Embryonic facial prominence (tissue), 1 donor: ENCODE data around the gene SOX8.
"Not testable (repeated sequence)": the region's sequence is repeated elsewhere in the genome, so short reads cannot be mapped to it uniquely, and the experiment has no call there.

Source experiments
- DNase-seq: peaks from one replicate; pipeline ENCODE4 v3.0.0-alpha.2; 2016; ENCODE audit errors: extremely low spot score

SOX8 gene

GRCh38 chr16:1007284-1007850, 25.8 kb downstream of the SOX8 start:
- DNase-seq: no peak

DNA sequence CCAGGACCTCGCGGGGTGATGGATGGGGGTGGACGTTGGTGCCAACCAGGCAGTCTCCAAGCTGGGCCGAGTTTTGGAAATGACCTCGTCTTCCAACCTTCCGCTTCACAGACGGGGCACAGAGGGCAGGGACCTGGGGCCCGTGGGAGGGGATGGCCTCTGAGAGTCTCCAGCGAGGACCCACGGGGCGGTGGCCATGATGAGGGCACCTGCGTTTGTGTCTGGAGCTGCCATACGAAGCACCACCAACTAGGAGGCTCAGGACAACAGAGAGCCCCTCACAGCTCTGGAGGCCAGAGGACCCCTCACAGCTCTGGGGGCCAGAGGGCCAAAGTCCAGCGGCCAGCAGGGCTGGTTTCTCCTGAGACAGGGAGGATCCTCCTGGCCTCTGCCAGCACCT, 26.5 kb downstream of the SOX8 start:
- DNase-seq: no peak

GRCh38 chr16:1009358-1010150, 28.0 kb downstream of the SOX8 start:
- no peak for DNase-seq

- no peak for DNase-seq
Observed at GRCh38 chr16:1010251-1010650, 28.7 kb downstream of the SOX8 start.

- no peak for DNase-seq
Observed at GRCh38 chr16:1010815-1011214, 29.2 kb downstream of the SOX8 start.

- DNase-seq: no peak
Observed at GRCh38 chr16:1011316-1012082, 29.9 kb downstream of the SOX8 start.

DNA sequence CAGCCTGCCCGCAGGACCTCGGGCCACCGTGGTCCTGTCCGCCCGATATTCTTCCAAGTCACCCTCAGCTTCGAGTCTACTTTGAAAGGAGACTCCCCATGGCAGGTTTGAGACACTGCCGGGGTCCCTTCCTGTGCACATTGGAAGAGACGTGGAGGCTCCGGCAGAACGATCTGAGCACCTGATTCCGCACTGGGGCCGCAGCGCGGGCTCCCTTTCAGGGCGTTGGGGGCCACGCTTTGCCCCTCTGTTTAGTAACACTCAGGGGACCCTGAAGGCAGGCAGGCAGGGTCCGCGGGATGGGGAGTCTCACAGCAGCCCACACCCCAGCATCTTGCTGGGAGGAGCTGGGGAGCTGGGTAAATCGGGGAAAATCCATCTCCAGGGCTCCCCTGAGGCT, 30.6 kb downstream of the SOX8 start:
- DNase-seq: no peak

DNA sequence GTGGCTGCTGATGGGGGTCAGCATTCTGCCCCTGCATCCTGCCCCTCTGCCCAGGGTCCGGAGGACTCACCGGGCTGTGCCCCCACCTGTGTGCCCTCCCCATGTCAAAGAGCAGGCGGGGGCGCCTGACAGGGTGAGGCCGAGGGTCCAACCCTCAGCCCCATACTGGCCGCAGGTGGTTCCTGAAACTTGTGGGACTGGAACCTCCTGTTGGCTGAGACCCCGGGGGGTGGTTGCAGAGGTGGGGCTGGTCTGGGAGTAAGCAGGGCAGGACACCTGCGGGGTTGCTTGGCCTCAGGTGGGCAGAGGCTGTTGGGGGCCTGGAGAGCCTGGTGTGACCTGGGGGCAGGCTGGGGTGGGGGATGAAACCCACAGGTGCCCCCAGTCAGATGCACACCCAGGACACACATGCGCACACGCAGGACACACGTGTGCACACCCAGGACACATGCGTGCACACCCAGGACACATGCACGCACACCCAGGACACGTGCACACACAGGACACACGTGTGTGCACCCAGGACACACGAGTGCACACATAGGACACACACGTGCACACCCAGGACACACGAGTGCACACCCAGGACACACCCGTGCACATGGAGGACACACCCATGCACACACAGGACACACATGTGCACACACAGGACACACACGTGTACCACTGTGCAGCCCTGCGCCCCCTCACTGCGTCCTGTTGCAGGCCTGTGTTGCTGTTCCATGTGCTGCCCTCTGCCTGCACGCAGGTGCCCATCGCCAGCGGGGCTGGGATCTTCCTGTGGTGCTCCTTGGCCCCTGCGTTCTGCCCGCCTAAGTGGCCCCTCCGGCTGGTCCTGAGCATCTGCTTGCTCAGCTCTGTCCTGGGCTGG, 31.4 kb downstream of the SOX8 start:
- DNase-seq: no peak

- DNase-seq: no peak
Observed at GRCh38 chr16:1013593-1013900, 32.0 kb downstream of the SOX8 start.

GRCh38 chr16:1014221-1014620, 32.7 kb downstream of the SOX8 start:
- no peak for DNase-seq

DNA sequence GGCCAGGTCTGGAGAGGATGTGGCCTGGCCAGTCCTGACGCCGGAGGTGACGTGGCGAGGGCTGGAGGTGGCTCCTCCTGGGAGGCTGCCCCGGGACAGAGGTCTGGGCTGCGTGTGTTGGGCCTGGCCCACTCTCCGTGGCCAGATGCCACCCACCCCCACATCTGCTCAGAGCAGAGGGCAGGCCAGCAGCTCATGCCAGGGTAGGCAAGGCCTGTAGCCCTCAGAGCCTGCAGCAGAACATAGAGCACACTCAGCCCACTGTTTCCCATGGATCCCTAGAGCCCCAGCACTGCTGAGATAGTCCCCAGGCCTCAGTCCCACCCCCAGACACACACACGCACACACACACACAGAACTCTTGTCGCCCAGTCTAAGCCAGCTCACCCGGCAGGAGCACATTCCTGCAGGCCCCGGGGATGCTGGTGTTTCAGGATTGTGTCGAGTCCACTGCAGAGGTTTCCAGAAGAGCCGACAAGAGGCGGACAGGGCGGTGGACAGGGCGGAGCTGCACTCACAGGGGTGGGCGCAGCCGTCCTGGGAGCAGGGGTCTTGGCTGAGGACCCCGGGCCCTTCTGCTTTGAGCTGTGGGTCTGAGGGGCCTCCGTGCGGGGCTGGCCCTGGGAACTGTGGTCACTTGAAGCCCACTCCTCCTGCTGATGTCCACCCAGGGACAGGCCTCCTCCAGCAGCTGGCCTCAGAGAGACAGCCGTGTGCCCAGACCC, 33.4 kb downstream of the SOX8 start:
- no peak for DNase-seq

DNA sequence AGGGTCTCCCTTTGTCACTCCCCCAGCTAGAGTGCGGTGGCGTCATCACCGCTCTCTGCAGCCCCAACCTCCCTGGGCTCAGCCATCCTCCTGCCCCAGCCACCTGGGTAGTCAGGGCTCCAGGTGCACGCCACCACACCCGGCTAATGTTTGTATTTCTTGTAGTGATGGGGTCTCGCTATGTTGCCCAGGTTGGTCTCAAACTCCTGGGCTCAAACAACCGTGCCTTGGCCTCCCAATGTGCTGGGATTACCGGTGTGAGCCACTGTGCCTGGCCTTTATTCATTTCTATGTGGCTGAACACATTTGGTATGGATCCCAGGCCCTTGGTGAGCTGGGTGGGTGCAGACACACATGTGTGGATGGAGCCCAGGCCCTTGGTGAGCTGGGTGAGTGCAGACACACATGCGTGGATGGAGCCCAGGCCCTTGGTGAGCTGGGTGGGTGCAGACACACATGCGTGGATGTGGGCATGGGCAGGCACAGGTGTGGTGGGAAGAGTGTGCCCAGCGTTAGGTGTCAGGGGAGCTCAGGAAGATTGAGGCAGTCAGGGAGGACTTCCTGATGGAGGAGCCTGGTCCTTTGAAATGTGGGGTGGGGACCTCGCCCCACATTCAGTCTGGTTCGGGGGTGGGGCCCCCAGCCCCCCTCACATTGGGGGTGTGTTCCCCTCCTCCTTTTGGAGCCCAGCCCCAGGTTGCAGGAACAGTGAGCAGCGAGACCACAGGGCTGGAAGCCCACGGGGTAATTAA, 37.1 kb downstream of the SOX8 start:
- DNase-seq: no peak

- DNase-seq: no peak
Observed at GRCh38 chr16:1019231-1020090, 37.9 kb downstream of the SOX8 start.

DNA sequence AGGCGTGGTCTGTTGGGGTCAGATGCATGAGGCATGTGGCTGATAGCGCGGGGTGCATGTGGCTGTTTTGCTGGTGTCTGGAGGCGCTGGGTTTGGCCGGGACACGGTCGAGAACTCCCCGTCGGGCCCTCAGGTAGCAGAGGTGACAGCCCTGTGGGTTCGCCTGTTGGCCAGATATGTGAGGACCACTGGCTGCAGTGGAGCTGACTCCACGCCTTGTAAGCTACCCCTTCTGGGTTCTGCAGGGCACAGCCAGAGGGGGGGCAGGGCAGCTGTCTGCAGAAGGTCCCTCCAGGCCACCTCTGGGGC, 38.5 kb downstream of the SOX8 start:
- DNase-seq: no peak

DNA sequence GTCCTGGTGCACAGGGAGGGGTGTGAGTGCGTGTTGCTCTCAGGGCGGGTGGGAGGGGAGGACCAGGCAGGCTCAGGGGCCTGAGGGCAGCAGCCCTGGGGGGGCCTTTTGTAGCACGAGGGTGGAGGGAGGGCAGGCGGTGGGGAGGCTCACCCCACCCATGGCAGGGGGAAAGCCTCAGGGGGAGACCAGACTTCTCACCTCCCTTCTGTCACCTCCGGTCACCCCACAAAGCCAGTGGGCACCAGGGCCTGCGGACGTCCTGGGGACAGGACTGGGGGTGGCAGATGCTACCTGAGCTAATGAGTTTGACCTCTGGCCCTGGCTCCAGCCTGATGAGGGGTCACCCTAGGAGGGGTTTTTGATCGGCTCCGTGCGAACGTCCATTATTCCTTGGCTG, 39.0 kb downstream of the SOX8 start:
- DNase-seq: no peak

DNA sequence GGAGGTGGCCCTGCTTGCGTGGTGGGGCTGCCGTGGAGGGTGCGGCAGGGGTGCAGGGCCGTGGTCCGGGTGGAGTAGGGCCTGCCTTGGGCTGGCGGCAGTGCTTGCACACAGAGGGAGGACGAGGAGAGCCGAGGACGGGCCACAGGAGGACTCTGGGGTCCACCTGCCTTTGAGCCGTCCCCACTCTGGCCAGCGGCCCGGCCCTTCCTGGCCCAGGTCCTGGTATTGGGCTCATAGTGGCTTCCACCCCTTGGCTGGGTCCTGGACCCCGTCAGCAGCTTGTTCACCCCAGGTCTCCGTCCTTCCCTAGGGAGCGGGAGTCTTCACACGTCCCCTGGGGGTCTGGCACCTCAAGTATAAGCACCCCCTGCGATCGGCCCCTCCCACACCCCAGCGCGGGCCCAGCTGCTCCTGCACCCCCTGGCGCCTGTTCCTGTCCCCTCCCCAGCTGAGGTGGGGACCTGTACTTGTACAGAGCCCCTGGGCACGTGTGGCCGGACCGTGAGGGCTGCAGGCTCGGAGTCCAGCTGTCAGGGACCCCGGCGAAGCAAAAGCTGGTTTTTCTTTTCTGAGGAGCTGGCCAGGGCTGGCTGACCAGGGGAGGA, 40.1 kb downstream of the SOX8 start:
- DNase-seq: no peak

DNA sequence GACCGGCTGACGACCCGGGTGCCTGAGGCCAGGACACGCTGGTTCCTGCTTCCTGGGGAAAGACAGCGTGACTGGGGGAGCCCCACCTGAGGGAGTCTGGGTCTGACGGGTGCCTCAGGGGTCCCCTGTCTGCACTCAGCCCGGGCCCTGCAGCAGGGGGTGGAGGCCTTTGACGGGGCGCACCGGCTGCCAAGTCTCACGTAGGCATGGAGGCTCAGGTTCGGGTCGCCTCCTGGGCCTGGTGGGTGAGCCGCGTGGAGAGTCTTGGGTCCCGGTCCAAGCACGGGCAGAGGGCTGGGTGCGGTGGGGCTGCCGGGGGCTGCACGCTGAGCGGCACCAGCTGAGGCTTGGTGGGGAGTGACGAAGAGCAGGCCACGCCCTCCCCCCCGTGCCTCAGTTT, 40.9 kb downstream of the SOX8 start:
- DNase-seq: no peak

- DNase-seq: no peak
Observed at GRCh38 chr16:1024138-1024537, 42.6 kb downstream of the SOX8 start.

DNA sequence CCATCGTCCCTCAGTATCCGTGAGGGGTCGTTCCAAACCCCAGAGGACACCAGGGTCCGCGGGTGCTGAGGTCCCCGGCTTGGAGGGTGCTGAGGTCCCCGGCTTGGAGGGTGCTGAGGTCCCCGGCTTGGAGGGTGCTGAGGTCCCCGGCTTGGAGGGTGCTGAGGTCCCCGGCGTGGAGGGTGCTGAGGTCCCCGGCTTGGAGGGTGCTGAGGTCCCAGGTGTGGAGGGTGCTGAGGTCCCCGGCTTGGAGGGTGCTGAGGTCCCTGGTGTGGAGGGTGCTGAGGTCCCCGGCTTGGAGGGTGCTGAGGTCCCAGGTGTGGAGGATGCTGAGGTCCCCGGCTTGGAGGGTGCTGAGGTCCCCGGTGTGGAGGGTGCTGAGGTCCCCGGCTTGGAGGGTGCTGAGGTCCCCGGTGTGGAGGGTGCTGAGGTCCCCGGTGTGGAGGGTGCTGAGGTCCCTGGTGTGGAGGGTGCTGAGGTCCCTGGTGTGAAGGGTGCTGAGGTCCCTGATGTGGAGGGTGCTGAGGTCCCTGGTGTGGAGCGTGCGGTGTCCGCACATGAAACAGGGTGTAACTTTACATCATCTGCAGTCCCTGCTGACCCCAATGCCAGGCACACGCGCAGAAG, 43.7 kb downstream of the SOX8 start:
- DNase-seq: not testable (repeated sequence)
